WERI-Rb-1 (cell line): ENCODE data around the gene CCDC107.

Experiments
- DNase-seq: peaks from one replicate; pipeline ENCODE4 v3.0.0-alpha.2; 2020
- H3K27ac ChIP-seq: fragments of 250-450 bp; sonication (Bioruptor Pico); 2 replicates; pipeline ENCODE4 v1.5.1; 2020; ENCODE audit warnings: mild to moderate bottlenecking, moderate library complexity
- H3K27me3 ChIP-seq: fragments of 250-450 bp; sonication (Bioruptor Pico); 2 replicates; pipeline ENCODE4 v1.5.1; 2021; ENCODE audit warnings: mild to moderate bottlenecking, low read depth, moderate library complexity; ENCODE audit not compliant: insufficient read depth, severe bottlenecking
- H3K36me3 ChIP-seq: fragments of 250-450 bp; sonication (Bioruptor Pico); 2 replicates; pipeline ENCODE4 v1.5.1; 2020; ENCODE audit warnings: mild to moderate bottlenecking, moderate library complexity
- H3K4me3 ChIP-seq: 2 replicates; pipeline ENCODE4 v1.5.1; 2011; ENCODE audit warnings: low read depth, mild to moderate bottlenecking, control low read depth, low read length
- H3K9me3 ChIP-seq: fragments of 250-450 bp; sonication (Bioruptor Pico); 2 replicates; pipeline ENCODE4 v1.5.1; 2021; ENCODE audit warnings: mild to moderate bottlenecking, moderate library complexity; ENCODE audit not compliant: severe bottlenecking
- TF ChIP-seq, protein P1 (sequence below): IDR thresholded peaks from 2 replicates; pipeline ENCODE4 v1.5.1; 2011; ENCODE audit warnings: low read depth, mild to moderate bottlenecking, control low read depth, inconsistent platforms, low read length

The CCDC107 gene

DNA sequence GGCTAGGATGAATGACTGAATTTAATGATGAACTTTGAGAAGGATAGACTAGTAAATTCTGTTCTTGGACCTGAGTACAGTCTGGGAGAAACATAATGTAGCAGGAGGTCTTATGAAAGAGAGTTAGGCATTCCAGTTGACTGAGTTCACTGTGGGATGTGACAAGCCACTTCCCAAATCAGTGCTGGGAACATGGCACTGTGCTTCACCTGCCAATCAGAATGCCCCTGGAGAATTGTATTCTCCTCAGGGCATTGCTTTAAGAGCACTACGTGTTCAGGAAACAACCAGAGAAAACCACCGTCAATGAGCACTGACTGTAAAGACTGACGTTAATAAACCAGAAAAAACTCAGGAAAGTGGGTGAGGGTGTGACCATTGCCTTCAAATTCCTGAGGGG is 1.2 kb downstream of the CCDC107 start:
- H3K9me3 ChIP-seq = no peaks in the 10 kb centered on the region
- TF ChIP-seq, protein P1, sequence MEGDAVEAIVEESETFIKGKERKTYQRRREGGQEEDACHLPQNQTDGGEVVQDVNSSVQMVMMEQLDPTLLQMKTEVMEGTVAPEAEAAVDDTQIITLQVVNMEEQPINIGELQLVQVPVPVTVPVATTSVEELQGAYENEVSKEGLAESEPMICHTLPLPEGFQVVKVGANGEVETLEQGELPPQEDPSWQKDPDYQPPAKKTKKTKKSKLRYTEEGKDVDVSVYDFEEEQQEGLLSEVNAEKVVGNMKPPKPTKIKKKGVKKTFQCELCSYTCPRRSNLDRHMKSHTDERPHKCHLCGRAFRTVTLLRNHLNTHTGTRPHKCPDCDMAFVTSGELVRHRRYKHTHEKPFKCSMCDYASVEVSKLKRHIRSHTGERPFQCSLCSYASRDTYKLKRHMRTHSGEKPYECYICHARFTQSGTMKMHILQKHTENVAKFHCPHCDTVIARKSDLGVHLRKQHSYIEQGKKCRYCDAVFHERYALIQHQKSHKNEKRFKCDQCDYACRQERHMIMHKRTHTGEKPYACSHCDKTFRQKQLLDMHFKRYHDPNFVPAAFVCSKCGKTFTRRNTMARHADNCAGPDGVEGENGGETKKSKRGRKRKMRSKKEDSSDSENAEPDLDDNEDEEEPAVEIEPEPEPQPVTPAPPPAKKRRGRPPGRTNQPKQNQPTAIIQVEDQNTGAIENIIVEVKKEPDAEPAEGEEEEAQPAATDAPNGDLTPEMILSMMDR = no peak
- DNase-seq = no peak
- H3K36me3 ChIP-seq = peaks cover 34% of the 10 kb centered on the region
- H3K27me3 ChIP-seq = no peaks in the 10 kb centered on the region
- H3K27ac ChIP-seq = no peak overlapping the region
- H3K4me3 ChIP-seq = no peak overlapping the region

DNA sequence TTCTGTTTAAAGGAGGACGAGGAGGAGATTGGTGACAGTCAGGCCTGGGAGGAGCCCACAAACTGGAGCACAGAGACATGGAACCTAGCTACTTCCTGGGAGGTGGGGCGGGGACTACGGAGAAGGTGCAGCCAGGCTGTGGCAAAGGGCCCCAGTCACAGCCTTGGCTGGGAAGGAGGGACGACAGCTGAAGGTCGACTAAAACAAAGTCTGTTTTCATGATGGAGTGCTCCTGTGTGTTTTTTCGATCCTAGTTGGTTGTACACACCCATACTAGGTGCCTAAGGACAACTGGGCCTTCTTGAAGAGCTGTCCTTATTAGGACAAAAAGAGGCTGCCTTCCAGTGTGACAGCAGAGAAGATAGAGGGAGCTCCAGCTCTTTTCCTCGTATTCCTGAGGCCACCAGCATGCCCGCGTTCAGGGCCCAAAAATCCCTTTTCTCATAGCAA is 2.9 kb downstream of the CCDC107 start:
- H3K4me3 ChIP-seq = no peak overlapping the region
- H3K27ac ChIP-seq = no peak overlapping the region
- no peak for DNase-seq

DNA sequence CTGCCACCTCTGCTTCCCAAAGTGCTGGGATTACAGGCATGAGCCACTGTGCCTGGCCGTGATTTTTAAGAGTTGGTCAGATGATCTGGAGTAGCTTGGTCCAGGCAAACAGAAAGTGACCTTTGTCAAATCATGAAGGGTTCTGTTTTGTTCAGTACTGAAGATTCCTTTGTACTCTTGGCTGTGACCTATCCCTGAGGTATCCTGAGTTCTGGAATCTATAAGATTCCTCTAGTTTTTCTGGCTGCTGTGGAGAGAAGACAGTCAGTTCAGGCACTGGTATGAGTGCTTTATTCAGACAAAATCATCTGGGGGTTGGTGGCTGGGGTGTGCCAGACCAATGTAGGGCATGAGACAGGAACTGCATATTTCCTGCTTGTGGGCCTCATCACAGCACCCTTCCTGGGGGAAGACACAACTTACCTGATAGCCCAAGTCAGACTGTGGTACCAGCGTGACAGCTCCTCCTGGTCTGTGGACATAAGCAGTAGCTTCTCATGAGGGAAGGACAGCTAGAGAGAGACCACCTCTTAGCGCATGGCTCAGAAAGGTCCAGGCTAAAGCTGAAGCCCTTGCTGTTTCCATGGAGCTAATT is 3.8 kb downstream of the CCDC107 start:
- H3K9me3 ChIP-seq = no peaks in the 10 kb centered on the region
- no peak overlapping the region for H3K27ac ChIP-seq
- TF ChIP-seq, protein P1 = no peak
- H3K36me3 ChIP-seq = peaks cover 34% of the 10 kb centered on the region
- DNase-seq = no peak
- H3K27me3 ChIP-seq = no peaks in the 10 kb centered on the region
- no peak overlapping the region for H3K4me3 ChIP-seq

More for the DNA sequence above, 2.9 kb downstream of the CCDC107 start:
- TF ChIP-seq, protein P1 = peak; percentile 53
- Histone ChIP-seq H3K27me3 (no peaks in the 10 kb centered on the region), H3K36me3 (peaks cover 34% of the 10 kb centered on the region), H3K9me3 (no peaks in the 10 kb centered on the region)

DNA sequence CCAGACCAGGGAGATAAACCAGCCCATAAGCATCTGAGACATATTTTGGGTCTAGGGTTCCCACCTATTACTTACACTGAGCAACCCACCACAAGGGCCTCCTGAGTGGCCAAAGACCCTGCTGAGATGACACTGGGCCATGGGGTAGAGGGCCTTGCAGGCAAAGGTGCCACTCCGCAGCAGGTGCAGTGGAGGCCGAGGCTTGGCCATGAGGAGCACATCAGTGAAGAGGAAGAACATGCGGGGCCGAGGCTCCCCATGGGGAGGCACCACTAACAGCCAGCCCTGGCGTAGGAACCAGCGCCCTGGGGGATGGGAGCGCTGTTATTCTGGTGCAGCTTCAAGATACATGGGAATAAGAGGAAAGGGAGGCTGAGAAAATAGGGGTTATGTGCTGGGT is 4.3 kb downstream of the CCDC107 start:
- Histone ChIP-seq H3K27me3 (no peaks in the 10 kb centered on the region), H3K9me3 (no peaks in the 10 kb centered on the region), H3K36me3 (peaks cover 34% of the 10 kb centered on the region), H3K4me3 (no peak overlapping the region), H3K27ac (no peak overlapping the region)
- TF ChIP-seq, protein P1 = no peak
- no peak for DNase-seq

DNA sequence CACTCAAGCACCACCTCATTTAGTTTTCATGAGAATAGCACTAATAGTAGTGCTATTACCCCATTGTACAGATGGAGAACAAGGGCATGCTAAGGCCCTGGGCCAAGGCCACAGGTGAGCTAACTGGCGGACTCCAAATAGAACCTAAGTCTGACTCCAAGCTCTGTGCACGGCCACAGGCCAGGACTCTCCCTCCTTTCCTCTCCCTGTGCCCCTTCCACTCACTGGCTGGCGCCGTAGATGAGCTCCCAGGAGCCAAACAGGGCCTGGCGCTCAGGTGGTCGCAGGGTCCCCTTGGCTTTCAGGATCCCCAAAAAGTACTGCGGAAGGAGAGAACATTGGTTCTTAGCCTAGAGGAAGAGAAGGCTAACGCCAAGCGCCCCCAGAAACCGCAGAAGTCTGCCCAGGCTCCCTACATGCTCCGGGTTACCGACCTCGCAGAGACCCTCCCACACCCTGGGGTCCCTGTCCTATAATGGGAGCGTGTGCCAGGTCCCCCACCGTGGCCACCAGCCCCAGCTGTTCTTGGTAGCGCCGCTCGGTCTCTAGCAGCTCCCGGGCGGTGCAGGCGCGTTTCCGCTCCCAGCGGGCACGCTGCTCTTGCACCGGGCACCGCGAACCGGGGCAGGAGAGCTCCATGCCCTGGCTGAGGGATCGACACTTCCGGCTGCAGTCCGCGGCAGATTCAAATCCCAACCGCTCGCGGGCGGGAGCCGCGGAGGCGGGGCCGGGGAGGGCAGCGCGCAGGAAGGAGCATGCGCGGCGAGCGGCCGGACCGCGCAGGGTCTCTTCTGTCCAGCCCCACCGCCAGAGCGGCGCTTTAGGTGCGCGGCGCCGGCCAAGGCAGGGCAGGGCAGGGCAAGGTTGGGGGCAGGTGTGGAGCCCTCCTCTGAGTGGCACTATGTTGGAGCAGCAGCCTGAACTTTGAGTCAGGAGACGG is 6.7 kb downstream of the CCDC107 start, which contains the start of gene ARHGEF39:
TSS of gene ARHGEF39 (minus strand) at position 665 of the 940 bp plus-strand sequence. CDS start at position 639, 26 bp downstream.
- TF ChIP-seq, protein P1 = peak; percentile 60
- peak; percentile 89 for DNase-seq
- Histone ChIP-seq H3K27ac (peak within 1 kb of the TSS; percentile 94), H3K36me3 (peaks cover 28% of the 10 kb centered on the region), H3K4me3 (peak within 1 kb of the TSS; percentile 67), H3K27me3 (no peaks in the 10 kb centered on the region), H3K9me3 (no peaks in the 10 kb centered on the region)
